OCI-LY7 (cell line): ENCODE measurements around the gene NUDCD3. TPM values are rescaled to one million over a fixed set of nuclear protein-coding genes. Genes with fewer than 3 reads are reported as not detected.

Experiments
- BruUV-seq: library from RNA; stranded (reverse); fragments of 400-500 nt; replicated peaks from 2 replicates; lab custom pipeline; 2021; lab: Mats Ljungman, UMichigan
- CTCF ChIA-PET: fragments of 300-600 bp; sonication (Branson Sonifier 250); formaldehyde crosslinking; loops from one replicate; lab custom pipeline; 2022; ENCODE audit warnings: antibody characterized with exemption; ENCODE audit not compliant: unreplicated experiment; lab: Charles Lee
- POLR2A ChIA-PET: fragments of 300-600 bp; sonication (Branson Sonifier 250); formaldehyde crosslinking; loops from one replicate; lab custom pipeline; 2022; ENCODE audit warnings: antibody characterized with exemption; lab: Charles Lee
- DNase-seq: peaks from one replicate; pipeline ENCODE4 v3.0.0-alpha.2; 2015; ENCODE audit warnings: low spot score
- H2AFZ ChIP-seq: fragments of 200-600 bp; sonication (generic), shearing (Covaris generic); 2 replicates; pipeline ENCODE4 v1.6.1; 2014; ENCODE audit warnings: mild to moderate bottlenecking, antibody characterized with exemption, low read length, moderate library complexity
- H3K27ac ChIP-seq: fragments of 200-600 bp; sonication (generic); 2 replicates; pipeline ENCODE4 v1.5.1; 2014; ENCODE audit warnings: mixed run types, low read depth, mild to moderate bottlenecking, moderate library complexity, low read length, inconsistent platforms; ENCODE audit not compliant: poor library complexity, severe bottlenecking
- H3K36me3 ChIP-seq: fragments of 200-600 bp; sonication (generic); 2 replicates; pipeline ENCODE4 v1.6.1; 2014; ENCODE audit warnings: mild to moderate bottlenecking, antibody characterized with exemption, low read length, moderate library complexity, mixed read lengths; ENCODE audit not compliant: insufficient read depth
- H3K4me1 ChIP-seq: fragments of 200-600 bp; sonication (generic); 2 replicates; pipeline ENCODE4 v1.5.1; 2014; ENCODE audit warnings: mild to moderate bottlenecking, low read length; ENCODE audit not compliant: insufficient read depth, poor library complexity, severe bottlenecking
- H3K4me2 ChIP-seq: fragments of 200-600 bp; sonication (generic); 2 replicates; pipeline ENCODE4 v1.6.1; 2014; ENCODE audit warnings: mild to moderate bottlenecking, low read length
- H3K4me3 ChIP-seq: fragments of 200-600 bp; sonication (generic); 2 replicates; pipeline ENCODE4 v1.5.1; 2014; ENCODE audit warnings: mild to moderate bottlenecking, low read depth, low read length; ENCODE audit not compliant: poor library complexity, severe bottlenecking
- H3K79me2 ChIP-seq: fragments of 200-600 bp; sonication (generic); 2 replicates; pipeline ENCODE4 v1.6.1; 2016; ENCODE audit warnings: low read depth, mild to moderate bottlenecking, low read length, moderate library complexity, mixed read lengths; ENCODE audit not compliant: insufficient read depth
- H3K9me2 ChIP-seq: fragments of 200-600 bp; sonication (generic); 2 replicates; pipeline ENCODE4 v1.6.1; 2016; ENCODE audit warnings: mild to moderate bottlenecking, low read length, mixed read lengths; ENCODE audit not compliant: insufficient read depth
- H3K9me3 ChIP-seq: fragments of 200-600 bp; sonication (generic); 2 replicates; pipeline ENCODE4 v1.6.1; 2014; ENCODE audit warnings: mild to moderate bottlenecking, mixed run types, low read length, mixed read lengths
- H4K20me1 ChIP-seq: fragments of 200-600 bp; sonication (generic); 2 replicates; pipeline ENCODE4 v1.6.1; 2014; ENCODE audit warnings: mild to moderate bottlenecking, antibody characterized with exemption, low read length, moderate library complexity, mixed read lengths; ENCODE audit not compliant: insufficient read depth
- CTCF ChIP-seq: fragments of 200-600 bp; sonication (generic); conservative IDR thresholded peaks from 2 replicates; pipeline ENCODE4 v1.5.1; 2014; ENCODE audit warnings: mild to moderate bottlenecking, antibody characterized with exemption, low read length, moderate library complexity, mixed read lengths
- EZH2phosphoT487 ChIP-seq: fragments of 200-600 bp; sonication (generic); IDR thresholded peaks from 2 replicates; pipeline ENCODE4 v1.6.1; 2018; ENCODE audit warnings: low read depth, borderline replicate concordance, mild to moderate bottlenecking, mixed run types, antibody characterized with exemption, low read length, moderate library complexity, mixed read lengths
- intact Hi-C: fragments of 100-400 bp; cut with micrococcal nuclease; formaldehyde crosslinking; loops from one replicate; pipeline ENCODE4 v1.10.0; 2022; ENCODE audit not compliant: unreplicated experiment
- total RNA-seq, 2 experiments: library from RNA; depleted of rRNA in 1 of 2; stranded (reverse); fragments of >200 nt in 1 of 2; shearing (Covaris generic) in 1 of 2; gene quantifications; 2 replicates each; pipeline ENCODE4 v1.2.3, GENCODE V29; 2014 to 2022

Gene NUDCD3
- total RNA-seq, 2 experiments from 2014 or later = 57.0 to 108 TPM

- H3K4me3 ChIP-seq = no peak overlapping the region
- H3K4me1 ChIP-seq = no peaks in the 10 kb centered on the region
- H3K79me2 ChIP-seq = no peaks in the 10 kb centered on the region
- no peaks in the 10 kb centered on the region for H4K20me1 ChIP-seq
- no peaks in the 10 kb centered on the region for H3K36me3 ChIP-seq
- BruUV-seq = no TSS peak
- H3K9me2 ChIP-seq = no peaks in the 10 kb centered on the region
- H3K4me2 ChIP-seq = no peak overlapping the region
- no peak overlapping the region for H2AFZ ChIP-seq
- no peak for DNase-seq
- TF ChIP-seq CTCF = no peak
- TF ChIP-seq EZH2phosphoT487 = no peak
- ChIA-PET POLR2A (no interaction called here), CTCF (no interaction called here)
- 0 out of 2 replicates have a peak, but pooled peaks cover 7% of the 10 kb centered on the region for H3K9me3 ChIP-seq
- no peak overlapping the region for H3K27ac ChIP-seq
- intact Hi-C loops = no loop called here
Observed at GRCh38 chr7:44341401-44341800, 149.1 kb downstream of the NUDCD3 start.

- no peaks in the 10 kb centered on the region for H3K36me3 ChIP-seq
- no peak overlapping the region for H3K4me3 ChIP-seq
- no peaks in the 10 kb centered on the region for H3K79me2 ChIP-seq
- ChIA-PET POLR2A (interaction anchor here (0.6 kb wide), 1 partner anchor 153 kb away, joined by 3 read pairs; no protein-coding TSS in a partner anchor), CTCF (no interaction called here)
- TF ChIP-seq EZH2phosphoT487 = no peak
- TF ChIP-seq CTCF = no peak
- H3K4me1 ChIP-seq = no peaks in the 10 kb centered on the region
- intact Hi-C loops = no loop called here
- no peak overlapping the region for H3K27ac ChIP-seq
- no peak overlapping the region for H3K4me2 ChIP-seq
- no peaks in the 10 kb centered on the region for H4K20me1 ChIP-seq
- DNase-seq = no peak
- 0 out of 2 replicates have a peak, but pooled peaks cover 7% of the 10 kb centered on the region for H3K9me3 ChIP-seq
- no TSS peak for BruUV-seq
- H2AFZ ChIP-seq = no peak overlapping the region
- no peaks in the 10 kb centered on the region for H3K9me2 ChIP-seq
Observed at GRCh38 chr7:44338600-44338999, 151.9 kb downstream of the NUDCD3 start.

- Histone ChIP-seq H3K79me2 (no peaks in the 10 kb centered on the region), H3K9me3 (0 out of 2 replicates have a peak, but pooled peaks cover 7% of the 10 kb centered on the region), H2AFZ (no peak overlapping the region), H3K4me3 (no peak overlapping the region), H3K27ac (no peak overlapping the region), H3K4me1 (no peaks in the 10 kb centered on the region), H3K36me3 (no peaks in the 10 kb centered on the region), H3K9me2 (no peaks in the 10 kb centered on the region), H4K20me1 (no peaks in the 10 kb centered on the region), H3K4me2 (no peak overlapping the region)
- intact Hi-C loops = no loop called here
- ChIA-PET POLR2A (interaction anchor here (0.7 kb wide), 1 partner anchor 583 kb away, joined by 3 read pairs; no protein-coding TSS in a partner anchor), CTCF (no interaction called here)
- TF ChIP-seq CTCF = no peak
- TF ChIP-seq EZH2phosphoT487 = no peak
- DNase-seq = no peak
- no TSS peak for BruUV-seq
Observed at GRCh38 chr7:44336491-44336890, 154.0 kb downstream of the NUDCD3 start.
